Pancreas (tissue), 10 donors: ENCODE measurements around the gene DTNBP1. TPM values are rescaled to one million over a fixed set of nuclear protein-coding genes. Genes with fewer than 3 reads are reported as not detected.

Experiments
- ATAC-seq, 4 donors: fragments of 200-7000 bp; cut with Tn5 transposase; one replicate each; pipeline versions ENCODE4 v1.8.0 to v1.9.1; 2020; ENCODE audit warnings: mild to moderate bottlenecking in 4 of 4, moderate library complexity in 4 of 4
- DNase-seq, 6 donors: peaks; one replicate each; pipeline ENCODE4 v3.0.0-alpha.2; 2020
- FAIRE-seq: peaks from 2 replicates; lab custom pipeline; 2012; peaks lifted over from hg19 to GRCh38; lab: Jason Lieb, UNC
- H3K27ac ChIP-seq, 4 donors: fragments of 200-600 bp; sonication (generic); 1 replicate in 3 of 4; 2 replicates in 1 of 4; pipeline versions ENCODE4 v1.5.0 to v1.8.0; 2020
- H3K27me3 ChIP-seq, 4 donors: fragments of 200-600 bp; one replicate each; pipeline ENCODE4 v1.8.0; 2021
- H3K36me3 ChIP-seq, 3 donors: fragments of 200-600 bp; sonication (generic) in 1 of 3; one replicate each; pipeline versions ENCODE4 v1.5.0 to v1.8.0; 2020 to 2021
- H3K4me1 ChIP-seq, 3 donors: fragments of 200-600 bp; one replicate each; pipeline ENCODE4 v1.8.0; 2021
- H3K4me3 ChIP-seq, 4 donors: fragments of 200-600 bp; sonication (generic) in 2 of 4; one replicate each; pipeline versions ENCODE4 v1.5.0 to v1.8.0; 2020 to 2021
- H3K9me3 ChIP-seq, 4 donors: fragments of 200-600 bp; one replicate each; pipeline ENCODE4 v1.8.0; 2021
- CTCF ChIP-seq, 4 donors: fragments of 200-600 bp; sonication (generic) in 3 of 4; IDR thresholded peaks; one replicate each; pipeline versions ENCODE4 v1.5.0 to v1.8.0; 2021; ENCODE audit warnings: antibody characterized with exemption in 4 of 4
- WGBS, 2 donors: extraction: QIAGEN DNeasy Blood & Tissue Kit; methylation state at CpG; one replicate each; pipeline ENCODE4 v1.1.7; 2013; 5-methylcytosine and 5-hydroxymethylcytosine counted together
- intact Hi-C, 3 donors: fragments of 100-400 bp; cut with DNase I; formaldehyde crosslinking; loops; one replicate each; pipeline versions ENCODE4 v1.11.1 to v1.14.2; 2022
- polyA plus RNA-seq, 2 donors: library from polyadenylated mRNA; stranded (reverse); fragments of 200-250 nt; gene quantifications; one replicate each; pipeline ENCODE4 v1.2.3, GENCODE V29; 2013
- total RNA-seq, 6 donors: library from RNA; stranded (reverse); fragmentation: NEBNext Ultra II Directional in 4 of 6; extraction: Animal tissue kit (Norgen Biotek cat#: 25700) in 4 of 6; gene quantifications; one replicate each; pipeline versions ENCODE4 v1.2.1 to v1.2.4, GENCODE V29; 2021 to 2023
- donor health status: healthy with polysubstance abuse.
- donor health status: DM: no; HTN: no; CAD: no; lungs with moderate emphysema.
- donor health status: DM: no; HTN: no; CAD: no.
- donor health status: control.
- donor health status: control.
- donor health status: Bipolar disorder and iron deficiency.
- donor health status: DM: yes; HTN: yes; CAD: no.
- donor health status: DM: no; HTN: no; CAD: no.
- donor health status: DM: no; HTN: no; CAD: no.
- donor health status: DM: yes; HTN: yes; CAD: no.

Gene DTNBP1
- total and polyA plus RNA-seq, 8 donors, result 6.5 to 11.5 (median 8.0) TPM

GRCh38 chr6:15577550-15578171 lies 85.2 kb downstream of the DTNBP1 start:
- ATAC-seq (no peak), DNase-seq (peak in 1 of 6 donors; percentile 33), FAIRE-seq (no peak)
- no peak overlapping the region for H3K27ac ChIP-seq
- no peaks in the 10 kb centered on the region for H3K9me3 ChIP-seq
- no peaks in the 10 kb centered on the region for H3K36me3 ChIP-seq
- WGBS, 2 donors, result 93 to 95% methylated on average over 7 of the region's 7 CpGs
- TF ChIP-seq CTCF (IDR thresholded peaks at IDR 0.05), result no peak
- no peak overlapping the region for H3K4me3 ChIP-seq
- intact Hi-C loops, result no loop called here
- no peaks in the 10 kb centered on the region for H3K27me3 ChIP-seq
- no peaks in the 10 kb centered on the region for H3K4me1 ChIP-seq

- Histone ChIP-seq H3K27me3 (no peaks in the 10 kb centered on the region), H3K27ac (no peak overlapping the region), H3K4me3 (no peak overlapping the region), H3K36me3 (no peaks in the 10 kb centered on the region), H3K4me1 (no peaks in the 10 kb centered on the region), H3K9me3 (no peaks in the 10 kb centered on the region)
- 93 to 94% methylated on average over 8 of the region's 8 CpGs for WGBS, 2 donors
- no peak for DNase-seq
- FAIRE-seq, result no peak
- ATAC-seq, result no peak
- no peak for TF ChIP-seq CTCF (IDR thresholded peaks at IDR 0.05)
- intact Hi-C loops, result no loop called here
Observed at GRCh38 chr6:15577106-15577505, 85.7 kb downstream of the DTNBP1 start.

- FAIRE-seq (no peak), DNase-seq (no peak), ATAC-seq (no peak)
- no peak for TF ChIP-seq CTCF (IDR thresholded peaks at IDR 0.05)
- no peaks in the 10 kb centered on the region for H3K36me3 ChIP-seq
- no peaks in the 10 kb centered on the region for H3K27me3 ChIP-seq
- no peak overlapping the region for H3K27ac ChIP-seq
- no peak overlapping the region for H3K4me3 ChIP-seq
- intact Hi-C loops, result no loop called here
- no peaks in the 10 kb centered on the region for H3K4me1 ChIP-seq
- H3K9me3 ChIP-seq, result no peaks in the 10 kb centered on the region
- 91 to 94% methylated on average over 5 of the region's 5 CpGs for WGBS, 2 donors
Observed at GRCh38 chr6:15575357-15576033, 87.3 kb downstream of the DTNBP1 start.

GRCh38 chr6:15574486-15574885 lies 88.3 kb downstream of the DTNBP1 start:
- H3K36me3 ChIP-seq, result no peaks in the 10 kb centered on the region
- no peak overlapping the region for H3K4me3 ChIP-seq
- DNase-seq, result no peak
- no peaks in the 10 kb centered on the region for H3K27me3 ChIP-seq
- TF ChIP-seq CTCF (IDR thresholded peaks at IDR 0.05), result no peak
- no peaks in the 10 kb centered on the region for H3K9me3 ChIP-seq
- no peak for ATAC-seq
- no peak for FAIRE-seq
- H3K27ac ChIP-seq, result no peak overlapping the region
- no peaks in the 10 kb centered on the region for H3K4me1 ChIP-seq
- 82 to 83% methylated on average over 3 of the region's 3 CpGs for WGBS, 2 donors
- intact Hi-C loops, result no loop called here

- H3K27me3 ChIP-seq, result no peaks in the 10 kb centered on the region
- no peak overlapping the region for H3K4me3 ChIP-seq
- no peaks in the 10 kb centered on the region for H3K36me3 ChIP-seq
- FAIRE-seq (no peak), ATAC-seq (no peak), DNase-seq (no peak)
- intact Hi-C loops, result no loop called here
- H3K9me3 ChIP-seq, result no peaks in the 10 kb centered on the region
- no peak overlapping the region for H3K27ac ChIP-seq
- 72 to 82% methylated on average over 4 of the region's 4 CpGs for WGBS, 2 donors
- no peak for TF ChIP-seq CTCF (IDR thresholded peaks at IDR 0.05)
- no peaks in the 10 kb centered on the region for H3K4me1 ChIP-seq
Observed at GRCh38 chr6:15574023-15574422, 88.8 kb downstream of the DTNBP1 start.
